GM23338 (cell line): Measurements from ENCODE around the gene RAB40A. TPM values are rescaled to one million over a fixed set of nuclear protein-coding genes. Genes with fewer than 3 reads are reported as not detected.

Experiments
- ATAC-seq: fragments of 200-7000 bp; cut with Tn5 transposase; 3 replicates; pipeline ENCODE4 v1.9.1; 2020
- DNase-seq: peaks from one replicate; pipeline ENCODE4 v3.0.0-alpha.2; 2015; ENCODE audit warnings: low spot score
- H2AFZ ChIP-seq: fragments of 200-600 bp; sonication (generic); 2 replicates; pipeline ENCODE4 v1.8.0; 2016; ENCODE audit warnings: antibody characterized with exemption, mild to moderate bottlenecking, moderate library complexity
- H3F3A ChIP-seq: fragments of 200-600 bp; sonication (generic); replicated peaks from 2 replicates; pipeline ENCODE4 v1.8.0; 2017; ENCODE audit warnings: antibody characterized with exemption, mixed run types, low read depth
- H3K27ac ChIP-seq: fragments of 200-600 bp; sonication (generic); 2 replicates; pipeline ENCODE4 v1.6.1; 2016; ENCODE audit warnings: low read depth
- H3K27me3 ChIP-seq: fragments of 200-600 bp; sonication (generic); 2 replicates; pipeline ENCODE4 v1.8.0; 2016; ENCODE audit warnings: mild to moderate bottlenecking, mixed run types, moderate library complexity; ENCODE audit not compliant: insufficient read depth
- H3K36me3 ChIP-seq: fragments of 200-600 bp; sonication (generic); 2 replicates; pipeline ENCODE4 v1.8.0; 2016; ENCODE audit warnings: mild to moderate bottlenecking; ENCODE audit not compliant: insufficient read depth
- H3K4me1 ChIP-seq: fragments of 200-600 bp; sonication (generic); 2 replicates; pipeline ENCODE4 v1.8.0; 2016; ENCODE audit warnings: mild to moderate bottlenecking, moderate library complexity; ENCODE audit not compliant: insufficient read depth
- H3K4me2 ChIP-seq: fragments of 200-600 bp; sonication (generic); 2 replicates; pipeline ENCODE4 v1.7.1; 2017; ENCODE audit warnings: mixed run types
- H3K4me3 ChIP-seq: fragments of 200-600 bp; sonication (generic); 2 replicates; pipeline ENCODE4 v1.6.1; 2016; ENCODE audit warnings: mixed run types
- H3K79me2 ChIP-seq: fragments of 200-600 bp; sonication (generic); replicated peaks from 2 replicates; pipeline ENCODE4 v1.8.0; 2017; ENCODE audit warnings: mild to moderate bottlenecking; ENCODE audit not compliant: insufficient read depth
- H3K9me2 ChIP-seq: fragments of 200-600 bp; sonication (generic); 2 replicates; pipeline ENCODE4 v1.8.0; 2017; ENCODE audit not compliant: insufficient read depth
- H4K20me1 ChIP-seq: fragments of 200-600 bp; sonication (generic); replicated peaks from 2 replicates; pipeline ENCODE4 v1.8.0; 2017; ENCODE audit warnings: mild to moderate bottlenecking; ENCODE audit not compliant: insufficient read depth
- H3K27ac Mint-ChIP-seq: 2 replicates; pipeline ENCODE4 v1.8.0; 2020; ENCODE audit warnings: inconsistent platforms, mild to moderate bottlenecking, moderate library complexity, mixed read lengths
- H3K27me3 Mint-ChIP-seq: 3 replicates; pipeline ENCODE4 v1.8.0; 2022; ENCODE audit warnings: low read depth, mild to moderate bottlenecking, moderate library complexity, mixed read lengths, inconsistent platforms; ENCODE audit not compliant: insufficient read depth, poor library complexity
- H3K36me3 Mint-ChIP-seq: 3 replicates; pipeline ENCODE4 v1.8.0; 2021; ENCODE audit warnings: low read depth, mild to moderate bottlenecking, inconsistent platforms, moderate library complexity, mixed read lengths
- H3K4me1 Mint-ChIP-seq: 3 replicates; pipeline ENCODE4 v1.8.0; 2020; ENCODE audit warnings: mild to moderate bottlenecking, inconsistent platforms, mixed read lengths
- H3K4me3 Mint-ChIP-seq: 3 replicates; pipeline ENCODE4 v1.8.0; 2021; ENCODE audit warnings: moderate library complexity, mild to moderate bottlenecking, inconsistent platforms, mixed read lengths
- H3K9me3 Mint-ChIP-seq: 3 replicates; pipeline ENCODE4 v1.8.0; 2020; ENCODE audit warnings: moderate library complexity, mild to moderate bottlenecking, inconsistent platforms, mixed read lengths
- CREB1 ChIP-seq: fragments of 250-450 bp; sonication (Bioruptor Pico); IDR thresholded peaks from 2 replicates; pipeline ENCODE4 v1.5.0; 2020; ENCODE audit warnings: low read depth, mild to moderate bottlenecking, moderate library complexity
- ETS1 ChIP-seq: IDR thresholded peaks from 2 replicates; pipeline ENCODE4 v1.6.1; 2016; ENCODE audit warnings: antibody characterized with exemption
- EZH2 ChIP-seq: fragments of 200-600 bp; sonication (generic); IDR thresholded peaks from one replicate; pipeline ENCODE4 v1.8.0; 2017; ENCODE audit warnings: antibody characterized with exemption, mild to moderate bottlenecking, low read depth; ENCODE audit not compliant: unreplicated experiment
- EZH2phosphoT487 ChIP-seq: fragments of 200-600 bp; sonication (generic); IDR thresholded peaks from one replicate; pipeline ENCODE4 v1.8.1; 2018; ENCODE audit warnings: antibody characterized with exemption; ENCODE audit not compliant: unreplicated experiment
- JUNB ChIP-seq: IDR thresholded peaks from one replicate; pipeline ENCODE4 v1.6.1; 2016; ENCODE audit warnings: antibody characterized with exemption; ENCODE audit not compliant: unreplicated experiment
- NANOG ChIP-seq: IDR thresholded peaks from 2 replicates; pipeline ENCODE4 v1.6.1; 2016; ENCODE audit warnings: antibody characterized with exemption, borderline replicate concordance
- POLR2AphosphoS5 ChIP-seq: IDR thresholded peaks from 2 replicates; pipeline ENCODE4 v1.6.1; 2016; ENCODE audit warnings: antibody characterized with exemption, low read depth
- STAT1 ChIP-seq: IDR thresholded peaks from one replicate; pipeline ENCODE4 v1.6.1; 2016; ENCODE audit warnings: antibody characterized with exemption; ENCODE audit not compliant: unreplicated experiment
- ZNF114 ChIP-seq: fragments of 250-450 bp; sonication (Bioruptor Pico); IDR thresholded peaks from 2 replicates; pipeline ENCODE4 v1.5.0; 2020; ENCODE audit warnings: mild to moderate bottlenecking, moderate library complexity
- ZNF331 ChIP-seq: fragments of 250-450 bp; sonication (Bioruptor Pico); IDR thresholded peaks from 2 replicates; pipeline ENCODE4 v1.5.0; 2020; ENCODE audit warnings: low read depth, mild to moderate bottlenecking, moderate library complexity
- ZNF462 ChIP-seq: fragments of 250-450 bp; sonication (Bioruptor Pico); IDR thresholded peaks from 2 replicates; pipeline ENCODE4 v1.5.0; 2020; ENCODE audit warnings: mild to moderate bottlenecking, moderate library complexity
- polyA plus RNA-seq: library from polyadenylated mRNA; unstranded; fragments of >200 nt; fragmentation: Nextera tagmentation; extraction: Ambion mirVana; gene quantifications from 2 replicates; pipeline ENCODE4 v1.2.1, GENCODE V29; 2016
- total RNA-seq: library from RNA; depleted of rRNA; stranded (reverse); fragments of >200 nt; shearing (Covaris generic); gene quantifications from 2 replicates; pipeline ENCODE4 v1.2.3, GENCODE V29; 2014
- TF ChIP-seq, protein P1 (sequence below): IDR thresholded peaks from one replicate; pipeline ENCODE4 v1.6.1; 2018; ENCODE audit warnings: antibody characterized with exemption; ENCODE audit not compliant: unreplicated experiment
- TF ChIP-seq, protein P2 (sequence below), 2 experiments: fragments of 200-600 bp in 1 of 2; sonication (generic) in 1 of 2; conservative IDR thresholded peaks; 2 replicates each; pipeline versions ENCODE4 v1.5.1 to v1.6.1; 2016 to 2017; ENCODE audit warnings: antibody characterized with exemption in 2 of 2, low read depth in 2 of 2, mild to moderate bottlenecking in 2 of 2, moderate library complexity in 1 of 2

The RAB40A gene
- total and polyA plus RNA-seq, 2 experiments from 2014 or later: 2.0 TPM; not detected in 1

- no peak for TF ChIP-seq ZNF462 (CRISPR knock-in tag)
- TF ChIP-seq ZNF331: no peak
- TF ChIP-seq CREB1 (CRISPR knock-in tag): no peak
- no peak for TF ChIP-seq EZH2
- no peak for TF ChIP-seq NANOG
- TF ChIP-seq ZNF114: no peak
Measured at GRCh38 chrX:103510031-103510430, 9.3 kb downstream of the RAB40A start (continued).

GRCh38 chrX:103503853-103504207 lies 15.5 kb downstream of the RAB40A start:
- H3K4me1 Mint-ChIP-seq: no peaks in the 10 kb centered on the region
- Histone ChIP-seq H3K36me3 (no peaks in the 10 kb centered on the region), H3K4me1 (no peaks in the 10 kb centered on the region), H3K4me2 (no peak overlapping the region), H3F3A (no peaks in the 10 kb centered on the region), H3K27ac (no peak overlapping the region), H3K9me2 (no peaks in the 10 kb centered on the region), H2AFZ (no peak overlapping the region), H3K4me3 (no peak overlapping the region), H3K27me3 (no peaks in the 10 kb centered on the region), H4K20me1 (no peaks in the 10 kb centered on the region), H3K79me2 (no peaks in the 10 kb centered on the region)
- H3K9me3 Mint-ChIP-seq: no peaks in the 10 kb centered on the region
- DNase-seq: no peak
- H3K4me3 Mint-ChIP-seq: no peak overlapping the region
- H3K27me3 Mint-ChIP-seq: no peaks in the 10 kb centered on the region
- no peak overlapping the region for H3K27ac Mint-ChIP-seq
- no peaks in the 10 kb centered on the region for H3K36me3 Mint-ChIP-seq
- ATAC-seq: no peak
- TF ChIP-seq, protein P1, sequence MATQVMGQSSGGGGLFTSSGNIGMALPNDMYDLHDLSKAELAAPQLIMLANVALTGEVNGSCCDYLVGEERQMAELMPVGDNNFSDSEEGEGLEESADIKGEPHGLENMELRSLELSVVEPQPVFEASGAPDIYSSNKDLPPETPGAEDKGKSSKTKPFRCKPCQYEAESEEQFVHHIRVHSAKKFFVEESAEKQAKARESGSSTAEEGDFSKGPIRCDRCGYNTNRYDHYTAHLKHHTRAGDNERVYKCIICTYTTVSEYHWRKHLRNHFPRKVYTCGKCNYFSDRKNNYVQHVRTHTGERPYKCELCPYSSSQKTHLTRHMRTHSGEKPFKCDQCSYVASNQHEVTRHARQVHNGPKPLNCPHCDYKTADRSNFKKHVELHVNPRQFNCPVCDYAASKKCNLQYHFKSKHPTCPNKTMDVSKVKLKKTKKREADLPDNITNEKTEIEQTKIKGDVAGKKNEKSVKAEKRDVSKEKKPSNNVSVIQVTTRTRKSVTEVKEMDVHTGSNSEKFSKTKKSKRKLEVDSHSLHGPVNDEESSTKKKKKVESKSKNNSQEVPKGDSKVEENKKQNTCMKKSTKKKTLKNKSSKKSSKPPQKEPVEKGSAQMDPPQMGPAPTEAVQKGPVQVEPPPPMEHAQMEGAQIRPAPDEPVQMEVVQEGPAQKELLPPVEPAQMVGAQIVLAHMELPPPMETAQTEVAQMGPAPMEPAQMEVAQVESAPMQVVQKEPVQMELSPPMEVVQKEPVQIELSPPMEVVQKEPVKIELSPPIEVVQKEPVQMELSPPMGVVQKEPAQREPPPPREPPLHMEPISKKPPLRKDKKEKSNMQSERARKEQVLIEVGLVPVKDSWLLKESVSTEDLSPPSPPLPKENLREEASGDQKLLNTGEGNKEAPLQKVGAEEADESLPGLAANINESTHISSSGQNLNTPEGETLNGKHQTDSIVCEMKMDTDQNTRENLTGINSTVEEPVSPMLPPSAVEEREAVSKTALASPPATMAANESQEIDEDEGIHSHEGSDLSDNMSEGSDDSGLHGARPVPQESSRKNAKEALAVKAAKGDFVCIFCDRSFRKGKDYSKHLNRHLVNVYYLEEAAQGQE: no peak
- no peak for TF ChIP-seq ZNF114
- TF ChIP-seq CREB1 (CRISPR knock-in tag): no peak
- no peak for TF ChIP-seq JUNB
- TF ChIP-seq EZH2: no peak
- TF ChIP-seq ETS1: no peak
- TF ChIP-seq, protein P2, sequence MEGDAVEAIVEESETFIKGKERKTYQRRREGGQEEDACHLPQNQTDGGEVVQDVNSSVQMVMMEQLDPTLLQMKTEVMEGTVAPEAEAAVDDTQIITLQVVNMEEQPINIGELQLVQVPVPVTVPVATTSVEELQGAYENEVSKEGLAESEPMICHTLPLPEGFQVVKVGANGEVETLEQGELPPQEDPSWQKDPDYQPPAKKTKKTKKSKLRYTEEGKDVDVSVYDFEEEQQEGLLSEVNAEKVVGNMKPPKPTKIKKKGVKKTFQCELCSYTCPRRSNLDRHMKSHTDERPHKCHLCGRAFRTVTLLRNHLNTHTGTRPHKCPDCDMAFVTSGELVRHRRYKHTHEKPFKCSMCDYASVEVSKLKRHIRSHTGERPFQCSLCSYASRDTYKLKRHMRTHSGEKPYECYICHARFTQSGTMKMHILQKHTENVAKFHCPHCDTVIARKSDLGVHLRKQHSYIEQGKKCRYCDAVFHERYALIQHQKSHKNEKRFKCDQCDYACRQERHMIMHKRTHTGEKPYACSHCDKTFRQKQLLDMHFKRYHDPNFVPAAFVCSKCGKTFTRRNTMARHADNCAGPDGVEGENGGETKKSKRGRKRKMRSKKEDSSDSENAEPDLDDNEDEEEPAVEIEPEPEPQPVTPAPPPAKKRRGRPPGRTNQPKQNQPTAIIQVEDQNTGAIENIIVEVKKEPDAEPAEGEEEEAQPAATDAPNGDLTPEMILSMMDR (conservative IDR thresholded peaks at IDR 0.05; ENCODE audit: low read depth in 2 of 2): no peak
- no peak for TF ChIP-seq EZH2phosphoT487
- no peak for TF ChIP-seq STAT1
- no peak for TF ChIP-seq POLR2AphosphoS5
- no peak for TF ChIP-seq ZNF331
